ENCODE data around the gene GRIK2.

GRCh38 chr6:101537753-101538316, 144.3 kb downstream of the GRIK2 start:
- TF ChIP-seq, protein P1, sequence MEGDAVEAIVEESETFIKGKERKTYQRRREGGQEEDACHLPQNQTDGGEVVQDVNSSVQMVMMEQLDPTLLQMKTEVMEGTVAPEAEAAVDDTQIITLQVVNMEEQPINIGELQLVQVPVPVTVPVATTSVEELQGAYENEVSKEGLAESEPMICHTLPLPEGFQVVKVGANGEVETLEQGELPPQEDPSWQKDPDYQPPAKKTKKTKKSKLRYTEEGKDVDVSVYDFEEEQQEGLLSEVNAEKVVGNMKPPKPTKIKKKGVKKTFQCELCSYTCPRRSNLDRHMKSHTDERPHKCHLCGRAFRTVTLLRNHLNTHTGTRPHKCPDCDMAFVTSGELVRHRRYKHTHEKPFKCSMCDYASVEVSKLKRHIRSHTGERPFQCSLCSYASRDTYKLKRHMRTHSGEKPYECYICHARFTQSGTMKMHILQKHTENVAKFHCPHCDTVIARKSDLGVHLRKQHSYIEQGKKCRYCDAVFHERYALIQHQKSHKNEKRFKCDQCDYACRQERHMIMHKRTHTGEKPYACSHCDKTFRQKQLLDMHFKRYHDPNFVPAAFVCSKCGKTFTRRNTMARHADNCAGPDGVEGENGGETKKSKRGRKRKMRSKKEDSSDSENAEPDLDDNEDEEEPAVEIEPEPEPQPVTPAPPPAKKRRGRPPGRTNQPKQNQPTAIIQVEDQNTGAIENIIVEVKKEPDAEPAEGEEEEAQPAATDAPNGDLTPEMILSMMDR (IDR thresholded peaks at IDR 0.05): no peak
- no peak for TF ChIP-seq POLR2A (IDR thresholded peaks at IDR 0.05)
